HG03460 (cell line): ENCODE data around the gene ACTR8.

Source experiments
- ATAC-seq: cut with Tn5 transposase; IDR thresholded peaks from one replicate; pipeline ENCODE4 v1.9.1; 2021; ENCODE audit not compliant: unreplicated experiment

Gene ACTR8

DNA sequence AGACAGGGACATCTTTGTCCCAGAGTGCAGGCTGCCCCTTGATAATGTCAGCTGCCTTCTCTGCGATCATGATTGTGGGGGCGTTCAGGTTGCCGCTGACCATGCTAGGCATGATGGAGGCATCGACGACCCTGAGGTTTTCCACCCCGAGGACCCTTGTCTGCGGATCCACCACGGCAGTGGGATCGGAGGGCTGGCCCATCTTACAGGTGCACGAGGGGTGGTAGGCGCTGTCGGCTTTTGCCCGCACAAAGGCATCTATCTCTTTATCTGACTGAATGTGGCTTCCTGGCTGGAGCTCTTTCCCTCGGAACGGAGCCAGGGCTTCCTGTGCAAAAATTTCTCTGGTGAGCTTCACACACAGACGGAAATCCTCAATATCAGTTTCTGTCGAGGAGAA is 64.1 kb downstream of the ACTR8 start:
- no peak for ATAC-seq

DNA sequence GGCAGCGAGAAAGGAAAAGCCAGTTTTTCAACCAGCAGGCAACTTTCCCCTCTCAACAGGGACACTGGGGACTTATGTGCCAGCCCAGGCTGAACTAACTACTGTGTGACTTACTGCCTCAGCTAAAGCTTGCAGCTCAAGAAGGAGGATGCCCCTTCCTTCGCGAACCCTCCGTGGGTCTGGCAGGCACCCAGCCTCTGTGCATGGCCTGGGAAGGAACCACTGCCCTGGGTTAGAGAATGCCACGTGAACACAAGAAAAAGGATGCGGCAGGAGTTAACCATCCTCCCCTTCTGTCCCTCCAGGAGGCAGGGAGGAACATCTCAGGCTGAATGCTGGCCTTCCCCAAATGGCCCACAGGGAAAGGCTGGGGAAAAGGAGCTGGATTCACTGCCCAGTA is 64.7 kb downstream of the ACTR8 start:
- ATAC-seq = no peak
